ENCODE measurements around the gene CEMP1.
"Not testable (repeated sequence)": the region's sequence is repeated elsewhere in the genome, so short reads cannot be mapped to it uniquely, and the experiment has no call there.

CEMP1 gene

GRCh38 chr16:2539192-2539844 is 8.1 kb upstream of the CEMP1 start:
- H3K27ac ChIP-seq; H3K4me3 ChIP-seq (IDR thresholded peaks at IDR 0.05; ENCODE audit: insufficient read depth, low read depth, low read length); H4K20me1 ChIP-seq (ENCODE audit: insufficient read depth); H3K9ac ChIP-seq; H3K36me3 ChIP-seq (ENCODE audit: insufficient read depth); H3K27me3 ChIP-seq (ENCODE audit: insufficient read depth, low read depth); H2AFZ ChIP-seq (ENCODE audit: low read depth): not testable (repeated sequence)
- H3K4me1 ChIP-seq (ENCODE audit: low read depth, poor library complexity, severe bottlenecking) = peaks cover 21% of the 10 kb centered on the region
- H3K79me2 ChIP-seq (ENCODE audit: insufficient read depth, low read depth) = peaks cover 41% of the 10 kb centered on the region
- peak overlapping the region; percentile 78 for H3K4me2 ChIP-seq

GRCh38 chr16:2537451-2538379 is 6.5 kb upstream of the CEMP1 start, which contains the start of gene PDPK1:
Gene PDPK1, plus strand, starts transcription at chr16:2538021. Its CDS starts 92 bp downstream, at chr16:2538113.
- peak within 1 kb of the TSS; percentile 35; the same call in 1 of the 2 replicates for H3K9ac ChIP-seq
- H3K27ac ChIP-seq = peak within 1 kb of the TSS; percentile 35
- peak within 1 kb of the TSS; percentile 82 for H3K4me2 ChIP-seq
- peak within 1 kb of the TSS; percentile 76 for H2AFZ ChIP-seq (ENCODE audit: low read depth)
- H4K20me1 ChIP-seq (ENCODE audit: insufficient read depth) = 0 out of 2 replicates have a peak, but pooled peaks cover 4% of the 10 kb centered on the region
- H3K36me3 ChIP-seq (ENCODE audit: insufficient read depth) = no peaks in the 10 kb centered on the region
- H3K4me1 ChIP-seq (ENCODE audit: low read depth, poor library complexity, severe bottlenecking) = peaks cover 29% of the 10 kb centered on the region
- no peak within 1 kb of the TSS for H3K4me3 ChIP-seq (IDR thresholded peaks at IDR 0.05; ENCODE audit: insufficient read depth, low read depth, low read length)
- peaks cover 32% of the 10 kb centered on the region for H3K79me2 ChIP-seq (ENCODE audit: insufficient read depth, low read depth)
- TF ChIP-seq CTCF (conservative IDR thresholded peaks at IDR 0.05; ENCODE audit: low read depth, low read length) = no peak
- H3K27me3 ChIP-seq (ENCODE audit: insufficient read depth, low read depth) = no peaks in the 10 kb centered on the region

DNA sequence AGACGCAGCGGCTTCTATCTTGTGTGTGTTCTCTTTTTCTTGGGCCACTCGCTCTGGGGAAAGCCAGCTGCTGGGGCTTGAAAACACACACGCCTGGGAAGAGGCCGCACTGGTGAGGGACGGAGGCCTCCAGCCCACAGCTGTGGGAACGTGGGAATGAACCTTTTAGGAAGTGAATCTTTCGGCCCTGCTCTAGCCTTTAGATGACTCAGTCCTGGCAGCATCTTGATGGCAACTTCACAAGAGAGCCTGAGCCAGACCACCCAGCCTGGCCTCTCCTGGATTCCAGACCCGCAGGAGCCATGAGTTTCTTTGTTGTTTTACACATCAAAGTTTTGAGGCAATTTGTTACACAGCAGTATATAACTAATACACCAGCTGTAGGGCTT is 4.4 kb upstream of the CEMP1 start:
- no peak overlapping the region for H3K4me3 ChIP-seq (IDR thresholded peaks at IDR 0.05; ENCODE audit: insufficient read depth, low read depth, low read length)
- H3K27me3 ChIP-seq (ENCODE audit: insufficient read depth, low read depth) = no peaks in the 10 kb centered on the region
- H3K36me3 ChIP-seq (ENCODE audit: insufficient read depth) = no peaks in the 10 kb centered on the region
- H3K4me1 ChIP-seq (ENCODE audit: low read depth, poor library complexity, severe bottlenecking) = peaks cover 37% of the 10 kb centered on the region
- no peak overlapping the region for H3K4me2 ChIP-seq
- H4K20me1 ChIP-seq (ENCODE audit: insufficient read depth) = 0 out of 2 replicates have a peak, but pooled peaks cover 4% of the 10 kb centered on the region
- no peak for TF ChIP-seq CTCF (conservative IDR thresholded peaks at IDR 0.05; ENCODE audit: low read depth, low read length)
- H3K27ac ChIP-seq = no peak overlapping the region
- H2AFZ ChIP-seq (ENCODE audit: low read depth) = no peak overlapping the region
- no peak overlapping the region for H3K9ac ChIP-seq
- peaks cover 22% of the 10 kb centered on the region for H3K79me2 ChIP-seq (ENCODE audit: insufficient read depth, low read depth)

DNA sequence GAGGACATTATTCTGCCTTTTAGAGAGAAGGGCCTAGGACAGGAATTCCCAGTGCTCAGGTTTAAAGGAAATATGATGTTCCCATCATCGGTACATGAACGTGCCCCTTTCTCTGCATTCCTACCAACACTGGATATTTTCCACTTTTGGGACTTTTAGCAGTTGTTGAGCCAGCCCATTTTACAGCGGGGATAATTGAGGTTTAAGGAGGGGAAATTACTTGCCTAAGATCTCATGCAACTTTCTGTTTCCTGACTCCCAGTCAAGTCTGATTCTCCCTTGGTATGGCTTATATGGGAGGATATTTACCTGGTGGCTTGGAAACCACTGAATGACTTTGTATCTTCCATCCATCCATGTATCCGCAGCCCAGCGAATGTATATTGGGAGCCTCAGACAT is 3.1 kb upstream of the CEMP1 start:
- H3K9ac ChIP-seq; H3K27ac ChIP-seq; H3K27me3 ChIP-seq (ENCODE audit: insufficient read depth, low read depth); H2AFZ ChIP-seq (ENCODE audit: low read depth); H3K4me3 ChIP-seq (IDR thresholded peaks at IDR 0.05; ENCODE audit: insufficient read depth, low read depth, low read length); H3K36me3 ChIP-seq (ENCODE audit: insufficient read depth); H4K20me1 ChIP-seq (ENCODE audit: insufficient read depth); H3K79me2 ChIP-seq (ENCODE audit: insufficient read depth, low read depth); H3K4me2 ChIP-seq: not testable (repeated sequence)
- H3K4me1 ChIP-seq (ENCODE audit: low read depth, poor library complexity, severe bottlenecking) = peaks cover 32% of the 10 kb centered on the region

- Histone ChIP-seq H3K79me2 (ENCODE audit: insufficient read depth, low read depth) (peaks cover 5% of the 10 kb centered on the region), H3K4me2 (no peak overlapping the region; the same call in 1 of the 2 replicates), H3K27me3 (ENCODE audit: insufficient read depth, low read depth) (no peaks in the 10 kb centered on the region), H3K4me3 (IDR thresholded peaks at IDR 0.05; ENCODE audit: insufficient read depth, low read depth, low read length) (no peak overlapping the region), H3K36me3 (ENCODE audit: insufficient read depth) (no peaks in the 10 kb centered on the region), H4K20me1 (ENCODE audit: insufficient read depth) (0 out of 2 replicates have a peak, but pooled peaks cover 4% of the 10 kb centered on the region), H3K27ac (no peak overlapping the region), H3K9ac (no peak overlapping the region; the same call in 1 of the 2 replicates), H2AFZ (ENCODE audit: low read depth) (no peak overlapping the region), H3K4me1 (ENCODE audit: low read depth, poor library complexity, severe bottlenecking) (peaks cover 28% of the 10 kb centered on the region)
- TF ChIP-seq CTCF (conservative IDR thresholded peaks at IDR 0.05; ENCODE audit: low read depth, low read length) = no peak
Observed at GRCh38 chr16:2533912-2534311, 2.7 kb upstream of the CEMP1 start.

- Histone ChIP-seq H3K9ac (peak overlapping the region; percentile 48; the same call in 1 of the 2 replicates), H3K4me1 (ENCODE audit: low read depth, poor library complexity, severe bottlenecking) (peaks cover 25% of the 10 kb centered on the region), H3K27ac (peak overlapping the region; percentile 61), H2AFZ (ENCODE audit: low read depth) (peak overlapping the region; percentile 65), H3K4me2 (peak overlapping the region; percentile 65)
- H3K4me3 ChIP-seq (IDR thresholded peaks at IDR 0.05; ENCODE audit: insufficient read depth, low read depth, low read length); H3K27me3 ChIP-seq (ENCODE audit: insufficient read depth, low read depth); H3K36me3 ChIP-seq (ENCODE audit: insufficient read depth); H3K79me2 ChIP-seq (ENCODE audit: insufficient read depth, low read depth); H4K20me1 ChIP-seq (ENCODE audit: insufficient read depth): not testable (repeated sequence)
Observed at GRCh38 chr16:2533142-2533755, 2.0 kb upstream of the CEMP1 start.

Measured in KMS-11 (cell line).